ENCODE measurements around the gene KCNQ1.

DNA sequence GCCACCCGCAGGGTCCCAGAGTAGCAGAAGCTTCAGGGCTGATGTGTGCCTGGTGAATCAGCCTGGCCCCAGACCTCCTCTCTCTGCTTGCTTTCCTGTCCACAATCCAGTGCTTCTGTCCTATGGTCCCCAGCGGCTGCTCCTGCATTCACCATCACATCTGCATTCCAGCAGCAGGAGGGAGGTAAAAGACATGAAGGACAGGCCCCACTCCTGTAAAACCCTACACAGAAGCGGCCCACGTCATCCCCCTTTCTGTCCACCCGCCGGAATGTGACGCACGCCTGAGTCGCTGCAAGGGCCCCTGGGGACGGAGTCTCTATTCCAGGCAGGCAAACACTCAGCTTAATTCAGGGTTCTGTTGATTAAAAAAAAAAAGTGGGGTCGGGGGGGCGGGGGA, 382.4 kb downstream of the KCNQ1 start:
- TF ChIP-seq, protein P1, sequence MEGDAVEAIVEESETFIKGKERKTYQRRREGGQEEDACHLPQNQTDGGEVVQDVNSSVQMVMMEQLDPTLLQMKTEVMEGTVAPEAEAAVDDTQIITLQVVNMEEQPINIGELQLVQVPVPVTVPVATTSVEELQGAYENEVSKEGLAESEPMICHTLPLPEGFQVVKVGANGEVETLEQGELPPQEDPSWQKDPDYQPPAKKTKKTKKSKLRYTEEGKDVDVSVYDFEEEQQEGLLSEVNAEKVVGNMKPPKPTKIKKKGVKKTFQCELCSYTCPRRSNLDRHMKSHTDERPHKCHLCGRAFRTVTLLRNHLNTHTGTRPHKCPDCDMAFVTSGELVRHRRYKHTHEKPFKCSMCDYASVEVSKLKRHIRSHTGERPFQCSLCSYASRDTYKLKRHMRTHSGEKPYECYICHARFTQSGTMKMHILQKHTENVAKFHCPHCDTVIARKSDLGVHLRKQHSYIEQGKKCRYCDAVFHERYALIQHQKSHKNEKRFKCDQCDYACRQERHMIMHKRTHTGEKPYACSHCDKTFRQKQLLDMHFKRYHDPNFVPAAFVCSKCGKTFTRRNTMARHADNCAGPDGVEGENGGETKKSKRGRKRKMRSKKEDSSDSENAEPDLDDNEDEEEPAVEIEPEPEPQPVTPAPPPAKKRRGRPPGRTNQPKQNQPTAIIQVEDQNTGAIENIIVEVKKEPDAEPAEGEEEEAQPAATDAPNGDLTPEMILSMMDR (IDR thresholded peaks at IDR 0.05): no peak
- TF ChIP-seq POLR2AphosphoS5 (IDR thresholded peaks at IDR 0.05) (no peak), POLR2A (IDR thresholded peaks at IDR 0.05) (no peak)

Measured in gastroesophageal sphincter (tissue), 3 donors.